ENCODE results near the gene RPN2.

RPN2 gene

DNA sequence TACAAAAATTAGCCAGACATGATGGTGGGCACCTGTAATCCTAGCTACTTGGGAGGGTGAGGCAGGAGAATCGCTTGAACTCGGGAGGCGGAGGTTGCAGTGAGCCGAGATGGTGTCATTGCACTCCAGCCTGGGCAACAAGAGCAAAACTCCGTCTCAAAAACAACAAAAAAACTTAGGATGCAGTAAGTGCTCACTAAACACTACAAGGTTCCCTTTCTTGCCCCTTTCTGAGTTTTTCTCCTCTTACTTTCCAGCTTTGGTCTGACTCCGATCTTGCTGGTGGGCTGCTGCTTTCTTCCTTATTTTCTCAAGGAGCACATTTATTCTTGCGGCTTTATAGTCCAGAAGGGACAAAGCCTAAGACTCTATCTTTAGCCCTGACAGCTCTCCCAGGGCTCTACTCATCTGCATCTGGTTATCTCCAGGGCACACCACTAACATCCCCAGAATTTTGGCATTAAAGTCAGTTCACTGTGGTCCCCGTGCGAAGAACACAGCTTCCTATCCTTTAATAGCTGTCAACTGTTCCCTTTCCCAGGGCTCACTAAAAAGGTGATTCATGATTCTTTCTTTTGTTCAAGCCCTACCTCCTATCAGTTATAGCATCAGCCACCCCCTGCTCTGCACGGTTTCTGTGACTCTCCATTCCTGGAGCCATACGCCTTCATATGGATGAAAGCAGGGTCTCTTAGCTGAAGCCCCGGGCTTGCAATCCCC, 17.1 kb upstream of the RPN2 start:
- no peak for FAIRE-seq
- no peak for TF ChIP-seq POLR2A (IDR thresholded peaks at IDR 0.05; ENCODE audit: low read depth, low read length)
- DNase-seq (ENCODE audit: insufficient read length, low spot score), result no peak

DNA sequence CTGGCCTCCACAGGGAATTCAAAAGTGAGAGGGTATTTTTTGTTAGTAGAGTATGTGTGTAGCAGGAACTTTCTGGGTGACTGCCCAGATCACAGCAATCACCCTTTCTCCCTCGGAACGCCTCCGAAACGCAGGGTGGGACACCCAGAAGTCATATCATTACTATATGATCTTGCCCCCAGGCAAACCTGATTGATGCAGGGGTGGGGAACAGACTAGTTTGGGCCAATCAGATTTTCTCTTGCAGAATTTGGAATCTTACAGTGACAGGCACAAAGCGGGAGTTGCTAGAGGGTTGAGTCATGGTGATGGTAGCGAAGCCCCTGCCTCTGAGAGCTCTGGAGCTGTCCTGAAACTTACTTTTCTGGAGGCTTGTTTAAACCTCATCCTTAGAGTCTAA, 16.5 kb upstream of the RPN2 start:
- TF ChIP-seq POLR2A (IDR thresholded peaks at IDR 0.05; ENCODE audit: low read depth, low read length), result no peak
- DNase-seq (ENCODE audit: insufficient read length, low spot score), result no peak
- FAIRE-seq, result no peak

DNA sequence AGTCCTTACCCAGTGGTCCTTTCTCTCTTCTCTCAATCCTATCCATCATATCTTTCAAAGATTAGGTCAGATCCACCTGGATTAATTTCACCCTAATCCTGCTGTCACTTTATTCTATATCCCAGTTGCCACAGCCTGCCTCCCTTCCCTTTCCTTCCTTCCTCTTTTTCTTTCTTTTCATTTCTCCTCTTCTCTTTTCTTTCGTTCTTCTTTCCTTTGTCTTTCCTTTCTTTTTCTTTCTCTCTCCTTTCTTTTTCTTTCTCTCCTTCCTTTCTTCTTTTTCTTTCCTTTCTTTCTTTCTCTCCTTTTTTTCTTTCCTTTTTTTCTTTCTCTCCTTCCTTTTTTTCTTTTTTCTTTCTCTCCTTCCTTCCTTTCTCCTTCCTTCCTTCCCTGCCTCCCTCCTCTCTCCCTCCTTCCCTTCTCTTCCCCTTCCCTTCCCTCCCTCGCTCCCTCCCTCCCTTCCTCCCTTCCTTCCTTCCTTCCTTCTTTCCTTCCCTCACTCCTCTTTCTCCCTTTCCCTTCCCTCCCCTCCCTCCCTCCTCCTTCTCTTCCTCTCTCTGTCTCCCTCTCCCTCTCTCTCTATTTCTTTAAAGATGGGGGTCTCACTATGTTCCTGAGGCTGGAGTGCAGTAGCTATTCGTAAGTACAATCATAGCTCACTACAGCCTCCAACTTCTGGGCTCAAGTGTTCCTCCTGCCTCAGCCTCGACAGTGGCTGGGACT, 15.1 kb upstream of the RPN2 start:
- FAIRE-seq (no peak), DNase-seq (ENCODE audit: insufficient read length, low spot score) (no peak)
- TF ChIP-seq POLR2A (IDR thresholded peaks at IDR 0.05; ENCODE audit: low read depth, low read length), result no peak

DNA sequence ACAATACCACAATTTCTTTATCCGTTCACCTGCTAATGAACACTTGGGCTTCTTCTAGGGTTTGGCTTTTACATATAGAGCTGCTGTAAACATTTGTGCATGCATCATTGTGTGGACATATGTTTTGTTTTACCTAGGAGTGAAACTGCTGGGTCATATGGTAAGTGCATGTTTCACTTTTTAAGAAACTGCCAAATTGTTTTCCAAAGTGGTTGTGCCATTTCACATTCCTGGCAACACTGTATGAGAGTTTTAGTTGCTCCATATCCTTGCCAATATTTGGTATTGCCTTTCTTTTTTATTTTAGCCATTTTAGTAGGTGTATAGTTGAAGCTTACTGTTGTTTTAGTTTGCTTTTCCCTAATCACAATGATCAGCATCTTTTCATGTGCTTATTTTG, 14.1 kb upstream of the RPN2 start:
- no peak for TF ChIP-seq POLR2A (IDR thresholded peaks at IDR 0.05; ENCODE audit: low read depth, low read length)
- DNase-seq (ENCODE audit: insufficient read length, low spot score) (no peak), FAIRE-seq (no peak)

DNA sequence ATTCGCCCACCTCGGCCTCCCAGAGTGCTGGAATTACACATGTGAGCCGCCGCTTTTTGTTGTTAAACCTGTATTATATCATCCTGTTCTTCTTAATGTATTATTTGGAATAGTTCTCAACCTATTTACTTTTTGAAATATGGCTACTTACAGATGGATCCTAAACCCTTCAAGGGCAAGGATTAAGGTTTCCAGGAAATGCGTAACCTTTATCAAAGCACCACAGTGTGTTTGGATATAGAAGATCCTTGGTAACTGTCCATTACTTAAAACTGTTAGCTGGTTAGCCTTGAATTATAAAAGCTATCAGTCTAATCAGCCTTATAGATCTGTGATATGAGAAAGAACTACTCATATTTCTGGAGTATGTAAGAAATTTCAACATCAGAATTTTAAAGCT, 12.3 kb upstream of the RPN2 start:
- FAIRE-seq, result no peak
- no peak for TF ChIP-seq POLR2A (IDR thresholded peaks at IDR 0.05; ENCODE audit: low read depth, low read length)
- DNase-seq (ENCODE audit: insufficient read length, low spot score), result no peak

DNA sequence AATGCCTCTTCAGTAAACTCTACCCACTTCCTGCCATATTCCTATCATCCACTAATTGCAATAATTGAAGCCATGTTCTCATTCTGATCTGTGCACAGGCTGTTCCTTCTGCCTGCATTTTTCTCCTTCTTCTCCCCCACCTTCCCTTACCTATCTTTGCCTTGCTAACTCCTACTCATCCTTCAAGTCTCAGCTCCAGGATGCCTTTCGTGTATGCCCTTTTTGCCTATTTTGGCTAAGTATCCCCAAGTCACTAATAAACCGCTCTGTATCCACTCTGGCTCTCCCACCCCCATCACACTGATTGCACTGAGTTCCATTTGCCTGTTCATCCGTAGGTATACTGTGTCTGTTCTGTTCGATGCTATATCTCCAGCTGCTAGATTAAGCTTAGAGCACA, 6.3 kb upstream of the RPN2 start:
- FAIRE-seq, result no peak
- DNase-seq (ENCODE audit: insufficient read length, low spot score), result no peak
- TF ChIP-seq POLR2A (IDR thresholded peaks at IDR 0.05; ENCODE audit: low read depth, low read length), result no peak

DNA sequence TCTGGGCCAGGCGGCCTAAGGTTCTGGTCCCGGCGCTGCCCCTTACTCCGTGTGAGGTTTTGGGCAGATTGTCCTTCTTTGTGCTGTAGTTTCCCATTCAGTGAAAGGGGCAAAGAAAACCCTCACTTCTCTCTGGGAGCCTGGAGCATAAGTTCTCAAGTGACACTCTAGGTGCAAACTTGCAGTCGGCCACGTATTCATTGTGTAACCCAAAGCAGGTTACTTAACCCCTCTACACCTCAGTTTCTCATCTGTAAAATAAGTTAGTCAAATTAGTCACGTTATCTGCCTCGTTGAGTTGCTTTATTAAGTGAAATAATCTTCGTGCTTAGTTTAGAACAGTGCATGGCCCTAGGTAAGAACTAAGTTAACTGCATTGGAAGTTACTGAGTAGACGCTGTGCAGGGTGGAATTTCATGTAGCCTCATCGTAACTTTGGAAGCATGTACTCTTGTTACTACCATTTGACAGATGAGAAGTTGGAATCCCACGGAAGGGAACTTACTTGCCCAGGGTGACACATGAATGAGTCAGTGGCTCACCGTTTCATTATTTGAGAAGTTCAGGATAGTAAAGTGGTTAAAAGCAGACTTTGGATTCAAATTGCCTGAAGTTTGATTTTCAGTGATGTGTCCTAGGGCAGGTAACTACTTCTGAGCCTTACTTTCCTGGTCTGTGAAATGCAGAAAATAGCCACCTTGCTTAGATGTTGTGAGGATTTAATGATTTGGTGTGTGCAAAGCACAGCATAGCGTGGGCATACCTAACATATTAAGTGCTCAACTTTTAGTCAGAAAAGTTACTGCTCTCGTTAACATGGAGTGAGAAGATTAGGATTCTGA, 774 bp downstream of the RPN2 start:
- FAIRE-seq (no peak), DNase-seq (ENCODE audit: insufficient read length, low spot score) (no peak)
- 0 out of 2 replicates have a peak, but pooled peaks have one; percentile 2 for TF ChIP-seq POLR2A (IDR thresholded peaks at IDR 0.05; ENCODE audit: low read depth, low read length)

DNA sequence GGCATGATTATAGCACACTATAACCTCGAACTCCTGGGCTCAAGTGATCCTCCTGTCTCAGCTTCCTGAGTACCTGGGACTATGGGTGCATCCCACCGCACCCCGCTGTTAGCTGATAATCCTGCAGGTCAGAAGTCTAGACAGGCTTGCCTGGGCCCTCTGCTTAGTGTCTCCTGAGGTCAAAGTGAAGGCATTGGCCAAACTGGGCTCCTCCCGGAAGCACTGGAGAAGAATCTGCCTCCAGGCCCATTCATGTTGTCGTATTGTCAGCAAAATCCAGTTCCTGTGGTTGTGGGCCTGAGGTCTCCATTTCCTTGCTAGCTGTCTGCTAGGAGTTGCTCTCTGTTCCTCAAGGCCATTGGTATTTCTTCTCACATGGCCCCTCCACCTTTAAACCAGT, 6.6 kb downstream of the RPN2 start:
- FAIRE-seq, result no peak
- no peak for TF ChIP-seq POLR2A (IDR thresholded peaks at IDR 0.05; ENCODE audit: low read depth, low read length)
- no peak for DNase-seq (ENCODE audit: insufficient read length, low spot score)

DNA sequence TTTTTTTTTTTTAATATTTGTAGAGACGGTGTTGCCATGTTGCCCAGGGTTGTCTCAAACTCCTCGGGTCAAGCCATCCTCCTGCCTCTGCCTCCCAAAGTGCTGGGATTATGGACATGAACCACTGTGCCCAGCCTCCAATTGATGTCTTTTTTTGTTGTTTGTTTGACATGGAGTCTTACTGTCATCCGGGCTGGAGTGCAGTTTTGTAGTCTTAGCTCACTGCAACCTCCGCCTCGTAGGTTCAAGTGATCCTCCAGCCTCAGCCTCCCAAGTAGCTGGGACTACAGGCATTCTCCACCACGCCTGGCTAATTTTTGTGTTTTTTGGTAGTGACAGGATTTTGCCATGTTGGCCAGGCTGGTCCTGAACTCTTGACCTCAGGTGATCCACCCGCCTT, 9.7 kb downstream of the RPN2 start:
- DNase-seq (ENCODE audit: insufficient read length, low spot score), result no peak
- FAIRE-seq, result no peak
- no peak for TF ChIP-seq POLR2A (IDR thresholded peaks at IDR 0.05; ENCODE audit: low read depth, low read length)

DNA sequence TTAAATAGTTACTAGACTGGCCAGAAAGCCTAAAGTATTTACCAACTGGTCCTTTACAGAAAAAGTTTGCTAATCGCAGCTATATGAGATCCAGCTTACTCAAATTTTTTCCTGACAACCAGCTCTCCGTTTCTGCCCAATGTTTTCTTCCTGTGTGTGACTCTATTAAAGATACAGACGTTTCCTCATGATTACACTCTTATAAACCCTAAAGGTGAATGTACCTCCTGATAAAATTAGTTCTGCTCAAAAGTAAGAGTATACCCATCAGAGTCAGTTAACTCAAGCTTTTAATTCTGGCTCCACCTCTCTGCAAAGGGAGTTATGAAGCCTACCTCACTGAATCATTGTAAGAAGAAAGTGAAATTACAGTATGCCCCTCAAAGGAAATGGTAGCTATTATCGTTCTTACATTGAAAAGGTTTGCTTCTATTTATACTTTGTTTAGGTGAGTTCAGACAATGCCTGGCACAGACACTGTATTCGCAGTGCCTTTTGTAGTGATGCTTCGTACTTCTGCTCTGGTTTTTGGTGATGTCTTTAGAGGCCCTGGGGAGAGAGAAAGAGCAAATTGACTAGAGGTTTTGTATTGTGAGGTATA, 10.4 kb downstream of the RPN2 start:
- no peak for TF ChIP-seq POLR2A (IDR thresholded peaks at IDR 0.05; ENCODE audit: low read depth, low read length)
- FAIRE-seq (no peak), DNase-seq (ENCODE audit: insufficient read length, low spot score) (no peak)

DNA sequence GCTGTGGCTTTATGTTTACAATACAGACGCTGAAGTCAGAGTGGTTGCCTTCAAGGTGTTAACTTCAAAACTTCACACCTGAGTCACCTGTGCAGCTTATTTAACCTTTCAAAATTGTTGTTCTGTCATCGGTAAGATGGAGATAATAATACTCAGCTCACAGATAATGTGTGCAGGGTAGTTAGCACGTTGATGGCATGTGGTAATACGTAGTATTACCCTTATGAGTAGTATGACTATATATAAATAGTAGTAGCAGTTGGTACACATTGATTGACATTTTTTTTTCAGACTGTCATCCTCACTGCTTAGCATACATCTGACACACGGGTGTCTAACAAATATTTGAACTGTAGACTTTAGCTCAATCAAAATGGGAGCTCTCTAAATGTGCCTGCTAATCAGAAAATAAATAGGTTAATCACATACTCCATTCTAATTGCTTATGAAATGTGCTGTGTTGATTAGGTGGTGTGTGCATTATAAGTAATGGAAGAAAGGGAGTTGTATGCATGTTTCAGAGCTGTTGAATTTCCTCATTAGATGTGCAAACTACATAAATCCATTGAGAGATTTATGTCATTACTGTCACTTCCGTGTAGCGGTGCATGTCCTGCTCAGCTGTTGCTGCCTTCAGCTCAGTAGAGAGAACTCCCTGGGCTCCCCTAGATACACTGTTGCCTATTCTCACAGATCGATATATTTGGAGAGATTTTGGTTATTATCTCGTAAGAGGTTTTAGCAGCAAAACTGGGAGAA, 11.4 kb downstream of the RPN2 start:
- FAIRE-seq, result no peak
- no peak for TF ChIP-seq POLR2A (IDR thresholded peaks at IDR 0.05; ENCODE audit: low read depth, low read length)
- DNase-seq (ENCODE audit: insufficient read length, low spot score), result no peak

DNA sequence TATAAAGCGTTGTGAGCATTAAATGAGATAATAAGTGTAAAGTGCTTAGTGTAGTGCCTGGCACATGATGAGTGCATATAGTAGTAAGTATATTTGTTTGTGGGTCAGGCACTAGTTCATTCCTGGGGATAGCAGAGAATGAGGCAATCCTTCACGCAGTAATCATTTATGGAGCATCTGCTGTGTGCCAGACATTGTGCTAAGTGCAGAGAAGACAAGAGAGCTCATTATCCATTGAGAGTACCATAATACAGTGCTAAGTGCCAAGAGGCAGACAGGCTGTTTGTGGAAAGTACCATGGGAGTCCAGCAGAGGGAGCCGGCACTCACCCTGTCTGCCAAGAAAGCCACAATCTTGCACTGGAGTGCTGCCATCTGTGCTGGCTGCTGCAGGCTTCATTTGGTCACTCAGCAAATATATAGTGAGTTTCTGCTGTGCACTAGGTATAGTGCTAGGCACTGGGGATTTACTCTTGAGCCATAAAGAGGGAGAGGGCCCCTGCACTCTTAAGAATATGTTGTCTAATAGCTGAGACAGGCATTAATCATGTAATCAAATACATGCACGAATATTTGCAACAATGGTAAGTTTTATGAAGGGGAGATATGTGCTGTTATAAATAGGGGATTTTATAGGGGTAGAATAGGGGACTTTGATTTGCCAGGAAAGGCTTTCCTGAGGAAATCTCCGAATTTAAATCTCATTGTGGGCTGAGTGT, 13.2 kb downstream of the RPN2 start:
- FAIRE-seq (peak; percentile 64), DNase-seq (ENCODE audit: insufficient read length, low spot score) (peak; percentile 67)
- TF ChIP-seq POLR2A (IDR thresholded peaks at IDR 0.05; ENCODE audit: low read depth, low read length), result no peak

DNA sequence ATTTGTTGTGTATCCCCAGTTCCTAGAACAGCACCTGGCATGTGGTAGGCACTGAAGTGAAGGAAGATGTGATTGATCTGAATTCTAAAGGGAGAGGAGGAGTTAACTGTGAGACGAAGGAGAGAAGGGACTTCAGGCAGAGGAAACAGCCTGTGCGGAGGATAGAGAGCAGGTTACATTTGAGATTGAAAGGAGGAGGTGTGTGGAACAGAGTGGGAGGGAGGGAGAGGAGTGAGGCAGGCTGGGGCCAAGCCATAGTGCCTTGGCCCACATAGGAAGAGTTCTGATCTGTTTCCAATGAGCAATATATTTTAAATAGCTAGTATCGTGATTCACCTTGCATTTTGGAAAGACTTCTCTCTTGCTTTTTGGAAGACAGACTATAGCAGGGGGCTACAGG, 14.1 kb downstream of the RPN2 start:
- FAIRE-seq (no peak), DNase-seq (ENCODE audit: insufficient read length, low spot score) (no peak)
- TF ChIP-seq POLR2A (IDR thresholded peaks at IDR 0.05; ENCODE audit: low read depth, low read length), result no peak
